Hepatocyte (in vitro differentiated cells): ENCODE results near the gene CSRP1.

Experiments used
- EZH2phosphoT487 ChIP-seq: fragments of 200-600 bp; sonication (generic); IDR thresholded peaks from one replicate; pipeline ENCODE4 v1.6.1; 2018; ENCODE audit warnings: antibody characterized with exemption, mild to moderate bottlenecking, low read depth, moderate library complexity; ENCODE audit not compliant: unreplicated experiment, severe bottlenecking
- TF ChIP-seq, protein P1 (sequence below): fragments of 200-600 bp; sonication (generic); IDR thresholded peaks from 2 replicates; pipeline ENCODE4 v1.5.1; 2016; ENCODE audit warnings: antibody characterized with exemption, mild to moderate bottlenecking; ENCODE audit not compliant: poor library complexity

DNA sequence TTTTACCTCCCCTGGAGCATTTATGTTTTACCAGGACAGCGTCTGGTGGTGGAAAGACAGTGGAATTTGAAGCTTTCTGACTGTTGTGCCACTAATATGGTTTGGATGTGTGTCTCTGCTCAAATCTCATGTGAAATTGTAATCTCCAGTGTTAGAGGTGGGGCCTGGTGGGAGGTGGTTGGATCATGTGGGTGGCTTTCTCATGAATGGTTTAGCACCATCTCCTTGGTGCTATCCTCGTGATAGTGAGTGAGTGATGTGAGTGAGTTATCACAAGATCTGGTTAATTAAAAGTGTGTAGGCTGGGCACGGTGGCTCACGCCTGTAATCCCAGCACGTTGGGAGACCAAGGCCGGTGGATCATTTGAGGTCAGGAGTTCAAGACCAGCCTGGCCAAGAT is 61.6 kb downstream of the CSRP1 start:
- TF ChIP-seq, protein P1, sequence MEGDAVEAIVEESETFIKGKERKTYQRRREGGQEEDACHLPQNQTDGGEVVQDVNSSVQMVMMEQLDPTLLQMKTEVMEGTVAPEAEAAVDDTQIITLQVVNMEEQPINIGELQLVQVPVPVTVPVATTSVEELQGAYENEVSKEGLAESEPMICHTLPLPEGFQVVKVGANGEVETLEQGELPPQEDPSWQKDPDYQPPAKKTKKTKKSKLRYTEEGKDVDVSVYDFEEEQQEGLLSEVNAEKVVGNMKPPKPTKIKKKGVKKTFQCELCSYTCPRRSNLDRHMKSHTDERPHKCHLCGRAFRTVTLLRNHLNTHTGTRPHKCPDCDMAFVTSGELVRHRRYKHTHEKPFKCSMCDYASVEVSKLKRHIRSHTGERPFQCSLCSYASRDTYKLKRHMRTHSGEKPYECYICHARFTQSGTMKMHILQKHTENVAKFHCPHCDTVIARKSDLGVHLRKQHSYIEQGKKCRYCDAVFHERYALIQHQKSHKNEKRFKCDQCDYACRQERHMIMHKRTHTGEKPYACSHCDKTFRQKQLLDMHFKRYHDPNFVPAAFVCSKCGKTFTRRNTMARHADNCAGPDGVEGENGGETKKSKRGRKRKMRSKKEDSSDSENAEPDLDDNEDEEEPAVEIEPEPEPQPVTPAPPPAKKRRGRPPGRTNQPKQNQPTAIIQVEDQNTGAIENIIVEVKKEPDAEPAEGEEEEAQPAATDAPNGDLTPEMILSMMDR: no peak
- TF ChIP-seq EZH2phosphoT487: no peak
